Uterus (tissue), 4 donors: ENCODE results near the gene ERAS. TPM values are rescaled to one million over a fixed set of nuclear protein-coding genes. Genes with fewer than 3 reads are reported as not detected.

Source experiments
- DNase-seq, 2 donors: peaks; one replicate each; pipeline ENCODE4 v3.0.0-alpha.2; 2019 to 2020
- H3K27ac ChIP-seq, 2 donors: fragments of 200-600 bp; sonication (generic); 1 replicate in 1 of 2; 2 replicates in 1 of 2; pipeline ENCODE4 v1.5.1; 2016 to 2018
- H3K27me3 ChIP-seq, 2 donors: fragments of 200-600 bp; sonication (generic); one replicate each; pipeline ENCODE4 v1.5.1; 2018 to 2019; ENCODE audit warnings: control low read depth in 1 of 2
- H3K36me3 ChIP-seq, 2 donors: fragments of 200-600 bp; sonication (generic); one replicate each; pipeline ENCODE4 v1.5.1; 2019; ENCODE audit warnings: control low read depth in 1 of 2
- H3K4me1 ChIP-seq, 2 donors: fragments of 200-600 bp; sonication (generic); one replicate each; pipeline ENCODE4 v1.5.1; 2018 to 2019; ENCODE audit warnings: control low read depth in 1 of 2
- H3K4me3 ChIP-seq, 2 donors: fragments of 200-600 bp; sonication (generic); 1 replicate in 1 of 2; 2 replicates in 1 of 2; pipeline ENCODE4 v1.5.1; 2018 to 2019; ENCODE audit warnings: mild to moderate bottlenecking in 1 of 2
- H3K9me3 ChIP-seq, 2 donors: fragments of 200-600 bp; sonication (generic); one replicate each; pipeline ENCODE4 v1.5.1; 2019; ENCODE audit warnings: control low read depth in 1 of 2
- CTCF ChIP-seq, 4 experiments: fragments of 200-600 bp in 2 of 4; fragments of 450-650 bp in 2 of 4; sonication (generic) in 2 of 4; IDR thresholded peaks; one replicate each; pipeline ENCODE4 v1.5.1; 2016 to 2019; ENCODE audit warnings: antibody characterized with exemption in 4 of 4, mild to moderate bottlenecking in 2 of 4, moderate library complexity in 1 of 4
- POLR2A ChIP-seq, 2 donors: fragments of 450-650 bp; IDR thresholded peaks; one replicate each; pipeline ENCODE4 v1.6.1; 2016; ENCODE audit warnings: antibody characterized with exemption in 2 of 2, mild to moderate bottlenecking in 1 of 2, moderate library complexity in 1 of 2
- intact Hi-C: fragments of 100-400 bp; cut with DNase I; formaldehyde crosslinking; loops from one replicate; pipeline ENCODE4 v1.15.1; 2023; ENCODE audit warnings: low total_unique reads
- total RNA-seq, 4 donors: library from RNA; depleted of rRNA in 3 of 4; stranded (reverse); fragments of >200 nt in 3 of 4; gene quantifications; one replicate each; pipeline versions ENCODE4 v1.1.0 to v1.2.4, GENCODE V29; 2014 to 2023
- donor health status: DM: yes; HTN: yes; CAD: no.

Gene ERAS
- total RNA-seq, 4 donors from 2014 or later = 0.41 to 0.46 TPM; not detected in 2

GRCh38 chrX:48824066-48824465, 2.2 kb upstream of the ERAS start:
- no peak overlapping the region for H3K4me3 ChIP-seq
- no peaks in the 10 kb centered on the region for H3K27me3 ChIP-seq
- no peak for DNase-seq
- H3K4me1 ChIP-seq = no peaks in the 10 kb centered on the region
- H3K36me3 ChIP-seq = no peaks in the 10 kb centered on the region
- intact Hi-C loops = no loop called here
- no peak for TF ChIP-seq POLR2A (IDR thresholded peaks at IDR 0.05)
- no peak for TF ChIP-seq CTCF (IDR thresholded peaks at IDR 0.05)
- no peak overlapping the region for H3K27ac ChIP-seq
- H3K9me3 ChIP-seq = no peaks in the 10 kb centered on the region

- no peak overlapping the region for H3K4me3 ChIP-seq
Observed at GRCh38 chrX:48826876-48827653, 752 bp downstream of the ERAS start.

GRCh38 chrX:48827654-48827968, 1.3 kb downstream of the ERAS start:
- no peaks in the 10 kb centered on the region for H3K36me3 ChIP-seq
- DNase-seq = no peak
- H3K27me3 ChIP-seq = no peaks in the 10 kb centered on the region
- no peak overlapping the region for H3K4me3 ChIP-seq
- H3K27ac ChIP-seq = no peak overlapping the region
- no peaks in the 10 kb centered on the region for H3K4me1 ChIP-seq
- H3K9me3 ChIP-seq = no peaks in the 10 kb centered on the region
- TF ChIP-seq CTCF (IDR thresholded peaks at IDR 0.05) (no peak), POLR2A (IDR thresholded peaks at IDR 0.05) (no peak)
- intact Hi-C loops = no loop called here

More at GRCh38 chrX:48826876-48827653, 752 bp downstream of the ERAS start:
- no peaks in the 10 kb centered on the region for H3K9me3 ChIP-seq
- no peaks in the 10 kb centered on the region for H3K4me1 ChIP-seq
- no peak for DNase-seq
- no peaks in the 10 kb centered on the region for H3K27me3 ChIP-seq
- TF ChIP-seq CTCF (IDR thresholded peaks at IDR 0.05) (no peak), POLR2A (IDR thresholded peaks at IDR 0.05) (no peak)
- no peak overlapping the region for H3K27ac ChIP-seq
- H3K36me3 ChIP-seq = no peaks in the 10 kb centered on the region
- intact Hi-C loops = no loop called here

- H3K4me1 ChIP-seq = no peaks in the 10 kb centered on the region
- no peak overlapping the region for H3K4me3 ChIP-seq
- no peaks in the 10 kb centered on the region for H3K27me3 ChIP-seq
- H3K36me3 ChIP-seq = no peaks in the 10 kb centered on the region
- H3K27ac ChIP-seq = no peak overlapping the region
- TF ChIP-seq POLR2A (IDR thresholded peaks at IDR 0.05) = no peak
- no peak for TF ChIP-seq CTCF (IDR thresholded peaks at IDR 0.05)
- DNase-seq = no peak
- no peaks in the 10 kb centered on the region for H3K9me3 ChIP-seq
- intact Hi-C loops = no loop called here
Observed at GRCh38 chrX:48829016-48829735, 2.9 kb downstream of the ERAS start.
